HG03558 (cell line): ENCODE data around the gene ZNF727.
"Not testable (repeated sequence)": the region's sequence is repeated elsewhere in the genome, so short reads cannot be mapped to it uniquely, and the experiment has no call there.

Experiments
- ATAC-seq: cut with Tn5 transposase; IDR thresholded peaks from one replicate; pipeline ENCODE4 v1.9.1; 2021; ENCODE audit warnings: moderate number of reproducible peaks; ENCODE audit not compliant: unreplicated experiment; ENCODE audit errors: extremely low read depth

ZNF727 gene

GRCh38 chr7:64045301-64046040 is at the start of gene ZNF727:
Gene ZNF727 (plus strand): TSS chr7:64045434. CDS start chr7:64045622, 188 bp downstream.
- ATAC-seq = no peak

GRCh38 chr7:63998549-63998948 is 46.7 kb upstream of the ZNF727 start, which contains the start of gene ZNF722:
Gene ZNF722 (plus strand): TSS chr7:63998849. CDS start chr7:63998962, 113 bp downstream.
- ATAC-seq = no peak

GRCh38 chr7:64015496-64015895 is 29.7 kb upstream of the ZNF727 start:
- not testable (repeated sequence) for ATAC-seq

DNA sequence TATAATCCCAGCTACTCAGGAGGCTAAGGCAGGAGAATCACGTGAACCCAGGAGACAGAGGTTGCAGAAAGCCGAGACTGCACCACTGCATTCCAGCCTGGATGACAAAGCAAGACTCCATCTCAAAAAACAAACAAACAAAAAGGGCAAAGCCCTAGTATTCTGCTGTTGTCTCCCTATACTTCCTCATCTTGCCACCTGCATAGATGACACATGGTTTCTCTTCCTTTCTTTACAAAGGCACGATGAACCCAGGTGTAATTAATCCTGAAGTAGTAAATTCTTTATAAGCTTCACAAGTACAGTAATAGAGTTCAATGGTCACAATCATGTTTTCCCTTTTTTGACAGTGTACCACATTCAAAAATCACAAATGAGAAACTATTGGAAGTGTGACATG is 9.8 kb upstream of the ZNF727 start:
- ATAC-seq = no peak

- ATAC-seq = no peak
These were observed 8.1 kb upstream of the ZNF727 start for GRCh38 chr7:64037095-64037494.

DNA sequence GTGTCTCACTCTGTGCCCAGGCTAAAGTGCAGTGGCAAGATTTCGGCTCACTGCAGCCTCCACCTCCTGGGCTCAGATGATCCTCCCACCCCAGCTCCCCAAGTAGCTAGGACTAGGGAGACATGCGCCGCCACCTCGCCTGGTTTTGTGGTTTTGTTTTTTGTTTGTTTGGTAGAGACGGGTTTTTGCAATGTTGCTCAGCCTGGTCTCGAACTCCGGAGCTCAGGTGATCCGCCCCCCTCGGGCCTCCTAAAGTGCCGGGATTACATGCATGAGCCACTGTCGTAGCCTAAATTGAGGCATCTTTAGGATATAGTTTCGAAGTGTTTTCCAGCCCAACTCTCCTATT is 781 bp downstream of the ZNF727 start:
- ATAC-seq = no peak

GRCh38 chr7:64077837-64078698 is 32.8 kb downstream of the ZNF727 start:
- not testable (repeated sequence) for ATAC-seq

GRCh38 chr7:64078699-64078994 is 33.4 kb downstream of the ZNF727 start:
- ATAC-seq = no peak

GRCh38 chr7:64087501-64087900 is 42.3 kb downstream of the ZNF727 start:
- no peak for ATAC-seq

- ATAC-seq = not testable (repeated sequence)
These were observed 43.6 kb downstream of the ZNF727 start for GRCh38 chr7:64088863-64089262.
